ENCODE results near the gene EGFL8. TPM values are rescaled to one million over a fixed set of nuclear protein-coding genes. Genes with fewer than 3 reads are reported as not detected.
A peak's percentile ranks its signal among the peaks of the same experiment; 100 is the strongest.

The EGFL8 gene
- total RNA-seq (2011; cell fraction: chromatin; rRNA removed; ENCODE audit: low replicate concordance), result 40.9 and 90.2 TPM in 2 replicates
- 30.7 and 39.2 TPM in 2 replicates for total RNA-seq (2011; cell fraction: nucleolus; rRNA removed)
- 33.1 and 38.9 TPM in 2 replicates for total RNA-seq (2011; cell fraction: nucleoplasm; rRNA removed)
- total RNA-seq (2014; rRNA removed) (14.2 and 20.9 TPM in 2 replicates), total RNA-seq (2014; rRNA removed; fragmentation: Illumina TruSeq; extraction: Trizol) (10.0 and 12.1 TPM in 2 replicates), total RNA-seq (2015; rRNA removed; fragmentation: Illumina TruSeq; extraction: Trizol) (13.3 and 15.5 TPM in 2 replicates), total RNA-seq (2021) (21.7 and 26.0 TPM in 2 replicates), polyA plus RNA-seq (2011; rRNA removed) (14.8 and 17.9 TPM in 2 replicates), polyA plus RNA-seq (2014; fragmentation: Illumina TruSeq; extraction: Trizol) (19.1 and 26.3 TPM in 2 replicates), polyA plus RNA-seq (2014; fragmentation: Nextera tagmentation; extraction: Ambion mirVana) (1 to 10 TPM; 2.2 to 2.8 TPM), polyA plus RNA-seq (2014; rRNA removed) (39.8 and 47.4 TPM in 2 replicates), polyA minus RNA-seq (2011; rRNA and poly(A)+ RNA removed) (1.7 and 2.6 TPM in 2 replicates), Bru-seq, nascent RNA (percentile 83 among the genes with signal in this experiment), BruChase-seq, experiment 1, labeled RNA remaining after a 2-hour chase (percentile 82 among the genes with signal in this experiment), BruChase-seq, experiment 2, labeled RNA remaining after a 6-hour chase (percentile 90 among the genes with signal in this experiment)
- polyA plus RNA-seq (2011; cell fraction: cytosol; rRNA removed), result 9.3 and 10.7 TPM in 2 replicates
- polyA plus RNA-seq (2011; cell fraction: nucleus; rRNA removed), result 115 and 141 TPM in 2 replicates
- 16.3 and 29.8 TPM in 2 replicates for polyA plus RNA-seq (2012)
- polyA minus RNA-seq (2011; cell fraction: cytosol; rRNA and poly(A)+ RNA removed), result 1.9 TPM in 1 of 2 replicates, not detected in the other
- 8.6 and 11.7 TPM in 2 replicates for polyA minus RNA-seq (2011; cell fraction: nucleus; rRNA and poly(A)+ RNA removed)
- long read RNA-seq, experiment 1, partial matches to known transcripts, result 0 of 6 reads
- long read RNA-seq, experiment 1, other reads (novel, unspliced or antisense), result 5 of 6 reads
- long read RNA-seq, experiment 2, partial matches to known transcripts, result 0 of 2 reads
- long read RNA-seq, experiment 2, other reads (novel, unspliced or antisense), result 0 of 2 reads
- long read RNA-seq, experiment 3, result 0 reads

DNA sequence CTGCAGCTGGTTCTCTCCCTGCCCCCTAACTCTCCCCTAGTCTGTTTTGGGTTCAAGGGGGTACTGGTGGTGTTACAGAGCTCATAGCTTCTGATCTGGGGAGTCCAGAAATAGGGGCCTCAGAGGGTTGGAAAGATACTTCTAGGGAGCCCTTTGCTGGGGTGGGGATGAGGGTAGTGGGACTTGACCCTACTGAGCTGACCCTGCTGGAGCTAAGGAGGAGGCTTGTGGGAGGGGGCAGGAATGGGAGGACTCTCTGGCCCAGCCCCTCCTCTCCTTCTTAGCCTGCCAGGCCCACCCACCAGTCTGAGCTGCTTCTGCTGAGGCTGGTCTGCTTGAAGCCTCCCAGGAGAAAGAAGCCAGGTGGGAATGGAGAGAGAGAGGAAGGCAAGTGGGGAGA, at the start of gene EGFL8:
EGFL8 (plus strand) TSS at position 301 of the 400 bp plus-strand sequence. CDS start 1,571 bp downstream, outside the sequence.
- BruUV-seq (replicated peaks), result no TSS peak

More for the DNA sequence above, at the start of gene EGFL8:
- POLR2A ChIA-PET, result interaction anchor here (0.8 to 4.6 kb wide), 7 partner anchors 8 to 35 kb away, joined by 3 to 30 read pairs (median 5); partner anchors contain the start of genes AGPAT1, FKBPL, PRRT1 and RNF5
- Histone ChIP-seq H4K20me1 (replicated peaks; ENCODE audit: control insufficient read depth, insufficient read depth, low read length) (no peaks in the 10 kb centered on the region), H3K9me1 (ENCODE audit: control insufficient read depth, insufficient read depth, low read length) (no peaks in the 10 kb centered on the region), H3K79me2 (ENCODE audit: control insufficient read depth, insufficient read depth, low read length) (peaks cover 3% of the 10 kb centered on the region; the same call in 1 of the 3 replicates), H2AFZ (ENCODE audit: low read depth, low read length) (no peak within 1 kb of the TSS), H3K27me3 (ENCODE audit: control insufficient read depth in 2 of 2, insufficient read depth in 2 of 2, low read length in 2 of 2) (no peaks in the 10 kb centered on the region), H3K27ac (ENCODE audit: extremely low read depth, low read depth, low read length) (no peak within 1 kb of the TSS; the same call in 2 of the 3 replicates), H3K9me3 (replicated peaks; ENCODE audit: control insufficient read depth, insufficient read depth, low read depth, low read length) (no peaks in the 10 kb centered on the region), H3K4me1 (replicated peaks in 1 of 2; ENCODE audit: control insufficient read depth in 2 of 2, insufficient read depth in 2 of 2, low read length in 2 of 2) (peaks cover 35 to 39% of the 10 kb centered on the region in 2 experiments), H3K4me3 (no peak within 1 kb of the TSS), H3K36me3 (ENCODE audit: control insufficient read depth, insufficient read depth, low read length) (peaks cover 66% of the 10 kb centered on the region), H3K4me2 (ENCODE audit: insufficient read depth, low read length) (no peak within 1 kb of the TSS), H3K9ac (ENCODE audit: insufficient read depth in 1 of 2, low read depth in 2 of 2, low read length in 2 of 2) (peak within 1 kb of the TSS in 1 of 2 experiments; percentile 50; a peak in 1 of 4 replicates)
- TF ChIP-seq MCM3 (IDR thresholded peaks at IDR 0.05) (no peak), DDX20 (tag; IDR thresholded peaks at IDR 0.05; ENCODE audit: low read depth) (no peak), KAT8 (IDR thresholded peaks at IDR 0.05; ENCODE audit: low read depth) (no peak), CBFA2T2 (conservative IDR thresholded peaks at IDR 0.05) (no peak)
- no peak for FAIRE-seq
- no peak for DNase-seq (ENCODE audit: extremely low read depth in 1 of 4, low spot score in 3 of 4)
- intact Hi-C loops (cut with micrococcal nuclease) (no loop called here), in situ Hi-C loops (cut with MboI) (no loop called here)
- CTCF ChIA-PET (ENCODE audit: low intra/inter-chr PET ratio), result no interaction called here
- ATAC-seq, result no peak

All from K562 (cell line).